ENCODE measurements around the gene GLMP.

GLMP gene

DNA sequence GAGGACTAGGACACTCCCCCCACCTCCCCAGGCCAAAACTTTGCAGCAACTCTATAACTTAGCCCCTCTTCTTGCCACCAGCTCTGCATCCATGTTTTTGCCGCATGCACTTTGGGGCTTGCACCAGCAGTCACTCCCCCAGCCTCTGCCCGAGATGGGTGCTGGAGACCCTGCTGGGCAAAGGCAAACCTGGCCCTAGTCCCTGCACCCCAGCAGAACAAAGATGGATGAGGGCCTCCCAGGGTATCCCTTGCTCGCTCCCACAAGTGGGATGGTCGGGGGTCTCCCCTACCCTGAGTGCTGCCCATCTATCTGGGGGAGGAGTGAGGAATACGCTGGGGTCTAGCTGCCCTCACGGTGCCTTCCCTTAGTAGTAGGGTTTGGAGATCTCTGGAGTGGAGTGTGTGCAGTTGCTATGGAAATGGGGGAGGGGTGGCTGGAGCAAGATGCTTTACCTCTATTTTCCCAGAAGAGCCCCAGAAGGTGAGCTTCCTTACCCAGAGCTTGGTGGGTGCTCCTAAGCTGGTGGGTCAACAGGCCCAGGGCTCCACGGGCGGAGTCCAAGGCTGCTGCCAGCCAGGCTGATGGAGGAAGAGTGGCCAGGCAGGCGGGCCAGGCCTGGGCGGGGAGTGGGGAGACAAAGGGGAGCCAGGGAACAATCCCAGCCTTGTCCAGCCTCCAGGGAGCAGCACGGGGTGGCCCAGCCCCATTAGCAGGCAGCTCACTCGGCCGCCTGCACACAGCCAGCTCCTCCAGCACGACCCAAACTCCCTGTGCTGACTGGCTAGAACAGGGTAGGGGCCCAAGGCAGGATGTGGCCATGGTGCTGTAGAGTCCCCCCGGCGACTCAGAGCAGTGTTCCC, 47.8 kb downstream of the GLMP start, which contains the start of gene PAQR6:
Gene PAQR6 (minus strand): TSS at position 597 of the 863 bp plus-strand sequence. CDS start 1,325 bp downstream, outside the sequence.
- DNase-seq = no peak

DNA sequence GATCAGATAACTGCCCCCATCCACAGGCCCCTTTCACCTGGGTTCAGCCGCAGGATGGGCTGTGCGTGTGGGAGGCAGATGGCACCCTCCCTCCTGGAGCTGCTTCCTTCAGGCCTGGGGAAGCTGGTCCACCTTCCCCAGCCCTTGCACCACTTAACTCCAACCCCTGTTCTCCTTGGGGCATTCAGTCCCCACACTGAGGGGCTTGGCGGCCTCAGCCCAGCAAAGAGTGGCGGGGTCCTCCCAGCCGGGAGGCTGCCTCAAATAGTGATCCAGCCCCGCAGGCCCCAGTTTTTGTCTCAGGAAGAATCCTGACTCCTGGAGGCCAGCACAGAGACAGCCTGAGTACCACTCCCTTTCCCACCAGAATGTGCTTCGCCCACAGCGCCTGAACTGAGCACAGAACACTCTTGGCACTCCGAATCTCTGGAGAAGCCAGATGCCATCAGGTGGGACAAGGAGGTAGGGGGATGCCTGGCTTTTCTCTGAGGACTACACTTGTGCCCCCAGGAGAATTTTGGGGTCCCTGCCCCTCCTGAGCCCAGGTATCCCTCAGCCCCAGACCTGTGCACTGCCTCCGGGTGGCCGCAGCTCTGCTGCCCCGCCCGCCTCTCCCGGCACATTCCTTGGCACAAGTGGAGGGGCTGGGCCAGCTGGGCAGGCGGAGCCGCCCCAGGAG, 48.6 kb downstream of the GLMP start:
- no peak for DNase-seq

DNA sequence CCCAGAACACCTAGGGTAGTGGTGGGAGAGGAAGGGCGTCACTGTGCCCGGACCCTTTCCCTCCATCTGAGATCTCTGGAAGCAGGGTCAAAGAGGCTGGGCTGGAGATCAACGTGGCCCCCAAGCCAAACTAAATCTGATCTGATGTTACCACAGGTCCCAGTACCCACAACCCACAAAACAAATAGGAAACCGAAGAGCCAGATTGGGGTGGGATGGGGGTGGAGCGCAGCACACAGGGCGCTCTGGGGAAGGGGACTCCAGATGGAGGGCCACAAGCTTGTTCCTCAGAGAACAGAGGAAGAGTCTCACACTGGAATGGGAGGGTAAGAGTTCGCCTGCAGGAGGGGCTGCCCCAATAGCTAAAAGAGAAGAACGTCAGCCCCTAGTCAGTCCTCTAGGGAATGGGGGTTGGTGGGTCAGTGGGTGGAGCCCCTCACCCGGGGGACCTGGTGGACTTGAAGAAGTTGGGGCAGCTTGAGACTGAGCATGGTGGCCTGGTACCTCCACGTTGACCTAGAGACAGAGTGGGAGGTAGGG, 49.2 kb downstream of the GLMP start:
- no peak for DNase-seq

DNA sequence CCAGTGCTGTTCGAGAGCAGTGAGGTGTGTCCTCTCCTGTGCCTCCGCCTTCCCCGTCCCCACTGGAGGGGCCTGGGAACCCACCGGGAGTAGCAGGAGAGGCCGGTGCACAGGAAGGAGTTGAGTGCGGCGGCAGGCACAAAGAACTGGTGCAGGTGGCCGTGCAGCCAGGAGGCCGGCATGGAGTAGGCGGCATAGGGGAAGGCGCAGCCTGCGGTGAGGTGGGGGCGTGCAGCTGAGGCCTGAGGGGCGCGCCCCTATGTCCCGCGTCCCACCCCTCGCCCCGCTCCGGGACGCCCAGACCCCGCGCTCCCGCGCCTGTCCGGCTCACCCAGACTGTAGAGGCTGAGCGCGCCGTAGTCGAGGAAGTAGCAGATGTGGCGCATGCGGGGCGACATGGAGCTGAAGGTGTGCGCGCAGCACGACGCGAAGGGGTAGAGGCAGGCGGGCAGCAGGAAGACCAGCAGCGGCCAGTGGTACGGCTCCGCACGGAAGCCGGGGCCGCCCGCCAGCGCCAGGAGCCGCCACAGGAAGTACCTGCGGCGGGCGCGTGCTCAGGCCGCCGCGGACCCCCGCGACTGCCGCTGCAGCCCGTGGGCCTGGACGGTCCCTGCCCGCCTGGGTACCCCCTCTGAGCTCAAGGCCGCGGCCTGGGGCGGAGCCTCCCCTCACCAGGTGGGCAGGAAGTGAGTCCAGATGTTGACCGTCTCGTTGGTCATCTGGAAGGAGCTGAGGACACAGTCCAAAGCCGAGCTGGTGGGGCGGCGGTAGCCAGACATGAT, 49.8 kb downstream of the GLMP start:
- peak; percentile 16 for DNase-seq

DNA sequence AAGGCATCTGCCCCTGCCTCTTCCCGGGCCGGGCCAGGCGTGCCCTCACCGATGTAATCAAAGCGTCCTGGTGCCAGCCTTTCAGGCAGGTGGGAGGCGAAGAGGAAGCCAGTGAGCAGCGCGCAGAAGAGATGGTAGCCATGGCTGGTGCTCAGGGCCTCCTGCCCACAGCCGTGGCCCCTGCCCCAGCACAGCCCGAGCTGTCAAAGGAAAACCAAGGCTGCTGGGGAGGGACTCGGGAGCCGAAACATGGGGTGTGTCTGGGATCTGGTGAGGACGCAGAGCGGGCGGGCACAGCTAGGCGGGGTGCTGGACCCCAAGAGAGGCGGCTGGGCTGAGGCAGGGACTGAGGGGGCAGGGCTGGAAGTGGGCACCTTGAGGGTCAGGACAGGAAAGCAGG, 50.8 kb downstream of the GLMP start:
- no peak for DNase-seq

DNA sequence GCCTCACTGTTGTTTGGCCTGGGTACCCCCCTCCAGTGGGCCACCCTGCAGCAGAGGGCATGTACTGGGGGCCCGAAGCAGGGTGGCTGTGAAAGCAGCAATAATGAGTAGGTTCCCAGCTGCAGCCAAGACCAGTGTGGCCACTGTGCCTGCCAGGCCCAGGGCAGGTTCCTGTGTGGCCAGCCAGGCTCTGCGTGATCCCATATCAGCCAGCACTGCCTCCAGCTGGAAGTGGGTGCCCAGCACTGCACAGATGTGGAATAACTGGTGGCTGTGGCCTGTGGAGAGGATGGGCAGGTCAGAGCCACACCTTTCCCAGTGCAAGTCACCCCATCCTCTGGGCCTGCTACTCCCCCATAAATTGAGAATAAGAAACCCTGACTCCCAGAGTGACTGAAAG, 51.4 kb downstream of the GLMP start:
- DNase-seq = no peak

DNA sequence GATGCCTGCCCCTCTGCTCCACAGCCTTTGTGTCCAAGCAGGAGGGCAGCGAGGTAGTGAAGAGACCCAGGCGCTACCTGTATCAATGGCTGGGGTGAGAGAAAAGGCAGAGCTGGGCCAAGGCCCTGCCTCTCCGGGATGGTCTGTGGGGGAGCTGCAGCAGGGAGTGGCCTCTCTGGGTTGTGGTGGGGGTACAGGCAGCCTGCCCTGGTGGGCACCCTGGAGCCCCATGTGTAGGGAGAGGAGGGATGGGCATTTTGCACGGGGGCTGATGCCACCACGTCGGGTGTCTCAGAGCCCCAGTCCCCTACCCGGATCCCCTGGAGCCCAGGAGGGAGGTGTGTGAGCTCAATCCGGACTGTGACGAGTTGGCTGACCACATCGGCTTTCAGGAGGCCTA, 52.7 kb downstream of the GLMP start:
- DNase-seq = no peak

All from effector CD4-positive, alpha-beta T cell (primary cell).